Measurements from ENCODE around the gene CAMK2A.
"Not testable (repeated sequence)": the region's sequence is repeated elsewhere in the genome, so short reads cannot be mapped to it uniquely, and the experiment has no call there.

CAMK2A gene

GRCh38 chr5:150252489-150252888, 37.1 kb downstream of the CAMK2A start:
- Histone ChIP-seq H3K4me2 (ENCODE audit: low read depth, low read length, poor library complexity, severe bottlenecking) (no peak overlapping the region), H4K20me1 (ENCODE audit: low read depth, low read length) (no peaks in the 10 kb centered on the region), H3K79me2 (ENCODE audit: insufficient read depth, low read length) (no peaks in the 10 kb centered on the region), H3K4me3 (ENCODE audit: insufficient read depth, low read length, poor library complexity, severe bottlenecking) (no peak overlapping the region), H3K27me3 (ENCODE audit: low read length) (no peaks in the 10 kb centered on the region), H3K9me2 (replicated peaks; ENCODE audit: insufficient read depth, low read length) (no peaks in the 10 kb centered on the region), H3K36me3 (ENCODE audit: low read length) (no peaks in the 10 kb centered on the region), H2AFZ (ENCODE audit: low read depth, low read length, severe bottlenecking) (no peak overlapping the region), H3F3A (ENCODE audit: insufficient read depth) (no peaks in the 10 kb centered on the region), H3K9ac (ENCODE audit: low read length) (no peak overlapping the region), H3K27ac (ENCODE audit: low read depth, low read length) (no peak overlapping the region), H3K9me3 (ENCODE audit: insufficient read depth, low read length) (no peaks in the 10 kb centered on the region)
- TF ChIP-seq, protein P1, sequence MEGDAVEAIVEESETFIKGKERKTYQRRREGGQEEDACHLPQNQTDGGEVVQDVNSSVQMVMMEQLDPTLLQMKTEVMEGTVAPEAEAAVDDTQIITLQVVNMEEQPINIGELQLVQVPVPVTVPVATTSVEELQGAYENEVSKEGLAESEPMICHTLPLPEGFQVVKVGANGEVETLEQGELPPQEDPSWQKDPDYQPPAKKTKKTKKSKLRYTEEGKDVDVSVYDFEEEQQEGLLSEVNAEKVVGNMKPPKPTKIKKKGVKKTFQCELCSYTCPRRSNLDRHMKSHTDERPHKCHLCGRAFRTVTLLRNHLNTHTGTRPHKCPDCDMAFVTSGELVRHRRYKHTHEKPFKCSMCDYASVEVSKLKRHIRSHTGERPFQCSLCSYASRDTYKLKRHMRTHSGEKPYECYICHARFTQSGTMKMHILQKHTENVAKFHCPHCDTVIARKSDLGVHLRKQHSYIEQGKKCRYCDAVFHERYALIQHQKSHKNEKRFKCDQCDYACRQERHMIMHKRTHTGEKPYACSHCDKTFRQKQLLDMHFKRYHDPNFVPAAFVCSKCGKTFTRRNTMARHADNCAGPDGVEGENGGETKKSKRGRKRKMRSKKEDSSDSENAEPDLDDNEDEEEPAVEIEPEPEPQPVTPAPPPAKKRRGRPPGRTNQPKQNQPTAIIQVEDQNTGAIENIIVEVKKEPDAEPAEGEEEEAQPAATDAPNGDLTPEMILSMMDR (IDR thresholded peaks at IDR 0.05; ENCODE audit: insufficient read depth, low read length, poor library complexity, severe bottlenecking), result no peak
- TF ChIP-seq EZH2phosphoT487 (conservative IDR thresholded peaks at IDR 0.05; ENCODE audit: low read length), result no peak

DNA sequence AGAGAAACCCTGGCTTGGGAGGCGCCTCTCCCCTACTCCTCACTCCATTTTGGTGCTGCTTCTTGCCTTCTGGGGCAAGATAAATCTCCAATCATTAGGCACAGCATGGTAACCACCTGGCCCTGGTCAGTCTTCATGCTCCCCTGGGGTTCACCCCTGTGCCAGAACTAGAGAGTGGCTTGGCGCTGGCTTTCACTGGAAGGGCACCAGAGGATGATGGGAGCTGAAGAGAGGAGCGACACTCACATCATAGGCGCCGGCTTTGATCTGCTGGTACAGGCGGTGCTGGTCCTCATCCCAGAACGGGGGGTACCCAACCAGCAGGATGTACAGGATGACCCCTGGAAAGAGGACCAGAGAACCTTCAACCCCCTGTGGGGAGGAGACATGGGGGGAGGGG, 38.1 kb downstream of the CAMK2A start:
- Histone ChIP-seq H2AFZ (ENCODE audit: low read depth, low read length, severe bottlenecking) (no peak overlapping the region), H4K20me1 (ENCODE audit: low read depth, low read length) (no peaks in the 10 kb centered on the region), H3K9me2 (replicated peaks; ENCODE audit: insufficient read depth, low read length) (no peaks in the 10 kb centered on the region), H3K4me3 (ENCODE audit: insufficient read depth, low read length, poor library complexity, severe bottlenecking) (no peak overlapping the region), H3K27ac (ENCODE audit: low read depth, low read length) (no peak overlapping the region), H3K9ac (ENCODE audit: low read length) (no peak overlapping the region), H3K4me2 (ENCODE audit: low read depth, low read length, poor library complexity, severe bottlenecking) (no peak overlapping the region), H3K79me2 (ENCODE audit: insufficient read depth, low read length) (no peaks in the 10 kb centered on the region), H3K27me3 (ENCODE audit: low read length) (no peaks in the 10 kb centered on the region), H3F3A (ENCODE audit: insufficient read depth) (no peaks in the 10 kb centered on the region), H3K9me3 (ENCODE audit: insufficient read depth, low read length) (no peaks in the 10 kb centered on the region), H3K36me3 (ENCODE audit: low read length) (no peaks in the 10 kb centered on the region)
- TF ChIP-seq, protein P1 (IDR thresholded peaks at IDR 0.05; ENCODE audit: insufficient read depth, low read length, poor library complexity, severe bottlenecking), result no peak
- TF ChIP-seq EZH2phosphoT487 (conservative IDR thresholded peaks at IDR 0.05; ENCODE audit: low read length), result no peak

DNA sequence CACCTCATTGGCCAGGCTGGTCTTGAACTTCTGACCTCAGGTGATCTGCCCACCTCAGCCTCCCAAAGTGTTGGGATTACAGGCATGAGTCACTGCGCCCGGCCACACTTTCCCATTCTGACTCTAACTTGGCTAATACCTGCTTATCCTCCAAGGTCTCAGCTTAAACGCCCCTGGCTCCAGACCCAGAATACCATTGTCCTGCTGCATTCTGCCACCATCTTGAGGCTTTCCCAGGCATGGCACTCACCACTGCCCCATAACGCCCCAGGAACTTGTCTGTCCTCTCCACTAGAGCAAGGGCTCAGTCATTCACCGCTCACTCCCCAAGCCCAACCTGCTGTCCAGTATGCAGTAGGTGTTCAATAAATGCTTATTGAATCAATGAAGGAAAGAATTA, 39.8 kb downstream of the CAMK2A start:
- no peak overlapping the region for H3K9ac ChIP-seq (ENCODE audit: low read length)
- H3K27me3 ChIP-seq (ENCODE audit: low read length), result no peaks in the 10 kb centered on the region
- no peak overlapping the region for H3K27ac ChIP-seq (ENCODE audit: low read depth, low read length)
- H3K4me3 ChIP-seq (ENCODE audit: insufficient read depth, low read length, poor library complexity, severe bottlenecking), result no peak overlapping the region
- H2AFZ ChIP-seq (ENCODE audit: low read depth, low read length, severe bottlenecking), result no peak overlapping the region
- no peaks in the 10 kb centered on the region for H3K9me3 ChIP-seq (ENCODE audit: insufficient read depth, low read length)
- no peaks in the 10 kb centered on the region for H3K79me2 ChIP-seq (ENCODE audit: insufficient read depth, low read length)
- no peaks in the 10 kb centered on the region for H4K20me1 ChIP-seq (ENCODE audit: low read depth, low read length)
- H3K36me3 ChIP-seq (ENCODE audit: low read length), result no peaks in the 10 kb centered on the region
- H3F3A ChIP-seq (ENCODE audit: insufficient read depth), result no peaks in the 10 kb centered on the region
- no peak overlapping the region for H3K4me2 ChIP-seq (ENCODE audit: low read depth, low read length, poor library complexity, severe bottlenecking)
- no peaks in the 10 kb centered on the region for H3K9me2 ChIP-seq (replicated peaks; ENCODE audit: insufficient read depth, low read length)
- TF ChIP-seq, protein P1 (IDR thresholded peaks at IDR 0.05; ENCODE audit: insufficient read depth, low read length, poor library complexity, severe bottlenecking), result no peak

- Histone ChIP-seq H4K20me1 (ENCODE audit: low read depth, low read length) (no peaks in the 10 kb centered on the region), H3K9ac (ENCODE audit: low read length) (no peak overlapping the region), H3K27me3 (ENCODE audit: low read length) (no peaks in the 10 kb centered on the region), H3K4me2 (ENCODE audit: low read depth, low read length, poor library complexity, severe bottlenecking) (no peak overlapping the region), H3K27ac (ENCODE audit: low read depth, low read length) (no peak overlapping the region), H3K36me3 (ENCODE audit: low read length) (no peaks in the 10 kb centered on the region), H3F3A (ENCODE audit: insufficient read depth) (no peaks in the 10 kb centered on the region), H2AFZ (ENCODE audit: low read depth, low read length, severe bottlenecking) (no peak overlapping the region), H3K79me2 (ENCODE audit: insufficient read depth, low read length) (no peaks in the 10 kb centered on the region), H3K9me2 (replicated peaks; ENCODE audit: insufficient read depth, low read length) (no peaks in the 10 kb centered on the region), H3K9me3 (ENCODE audit: insufficient read depth, low read length) (no peaks in the 10 kb centered on the region), H3K4me3 (ENCODE audit: insufficient read depth, low read length, poor library complexity, severe bottlenecking) (no peak overlapping the region)
- TF ChIP-seq, protein P1 (IDR thresholded peaks at IDR 0.05; ENCODE audit: insufficient read depth, low read length, poor library complexity, severe bottlenecking), result no peak
- TF ChIP-seq EZH2phosphoT487 (conservative IDR thresholded peaks at IDR 0.05; ENCODE audit: low read length), result no peak
These were observed 40.6 kb downstream of the CAMK2A start for GRCh38 chr5:150248946-150249345.

GRCh38 chr5:150248493-150248892, 41.1 kb downstream of the CAMK2A start:
- H2AFZ ChIP-seq (ENCODE audit: low read depth, low read length, severe bottlenecking); H3K4me2 ChIP-seq (ENCODE audit: low read depth, low read length, poor library complexity, severe bottlenecking): not testable (repeated sequence)

More at GRCh38 chr5:150248493-150248892, 41.1 kb downstream of the CAMK2A start:
- H3K9me3 ChIP-seq (ENCODE audit: insufficient read depth, low read length); H3K79me2 ChIP-seq (ENCODE audit: insufficient read depth, low read length); H3K9me2 ChIP-seq (replicated peaks; ENCODE audit: insufficient read depth, low read length); H3K4me3 ChIP-seq (ENCODE audit: insufficient read depth, low read length, poor library complexity, severe bottlenecking); H4K20me1 ChIP-seq (ENCODE audit: low read depth, low read length); H3F3A ChIP-seq (ENCODE audit: insufficient read depth); H3K27me3 ChIP-seq (ENCODE audit: low read length); H3K27ac ChIP-seq (ENCODE audit: low read depth, low read length); H3K36me3 ChIP-seq (ENCODE audit: low read length); H3K9ac ChIP-seq (ENCODE audit: low read length): not testable (repeated sequence)
